ENCODE data around the gene MYO1D. TPM values are rescaled to one million over a fixed set of nuclear protein-coding genes. Genes with fewer than 3 reads are reported as not detected.
A peak's percentile ranks its signal among the peaks of the same experiment; 100 is the strongest.
"Not testable (repeated sequence)": the region's sequence is repeated elsewhere in the genome, so short reads cannot be mapped to it uniquely, and the experiment has no call there.

Gene MYO1D
- total and polyA plus RNA-seq, 8 donors: 22.0 to 92.8 (median 27.4) TPM

- no peak overlapping the region for H3K4me3 ChIP-seq
- ATAC-seq: peak; percentile 60
- H3K36me3 ChIP-seq: no peaks in the 10 kb centered on the region
- H3K27me3 ChIP-seq: no peaks in the 10 kb centered on the region
- H3K27ac ChIP-seq: no peak overlapping the region
- no peaks in the 10 kb centered on the region for H3K9me3 ChIP-seq
- DNase-seq: no peak
- no peak for TF ChIP-seq CTCF (IDR thresholded peaks at IDR 0.05)
- intact Hi-C loops (cut with DNase I): loop anchor here in 1 of 2 donors (10.0 kb wide), 1 partner anchor 92 kb away; no protein-coding TSS in a partner anchor
- H3K4me1 ChIP-seq: peaks cover 0 to 6% of the 10 kb centered on the region in 2 donors
These were observed 130.2 kb downstream of the MYO1D start for GRCh38 chr17:32746698-32747097.

- Histone ChIP-seq H3K4me3 (no peak overlapping the region), H3K36me3 (no peaks in the 10 kb centered on the region), H3K9me3 (no peaks in the 10 kb centered on the region), H3K4me1 (peaks cover 0 to 6% of the 10 kb centered on the region in 2 donors), H3K27ac (no peak overlapping the region), H3K27me3 (no peaks in the 10 kb centered on the region)
- DNase-seq (no peak), ATAC-seq (no peak)
- no peak for TF ChIP-seq CTCF (IDR thresholded peaks at IDR 0.05)
- intact Hi-C loops (cut with DNase I): loop anchor here in 1 of 2 donors (10.0 kb wide), 1 partner anchor 91 kb away; no protein-coding TSS in a partner anchor
These were observed 130.6 kb downstream of the MYO1D start for GRCh38 chr17:32746280-32746679.

GRCh38 chr17:32742681-32743538 is 134.0 kb downstream of the MYO1D start:
- no peaks in the 10 kb centered on the region for H3K9me3 ChIP-seq
- TF ChIP-seq CTCF (IDR thresholded peaks at IDR 0.05): no peak
- H3K27ac ChIP-seq: no peak overlapping the region
- H3K27me3 ChIP-seq: no peaks in the 10 kb centered on the region
- H3K4me1 ChIP-seq: peaks cover 0 to 6% of the 10 kb centered on the region in 2 donors
- no peaks in the 10 kb centered on the region for H3K36me3 ChIP-seq
- no peak for ATAC-seq
- DNase-seq: no peak
- H3K4me3 ChIP-seq: no peak overlapping the region
- intact Hi-C loops (cut with DNase I): loop anchor here in 1 of 2 donors (10.0 kb wide), 1 partner anchor 88 kb away; no protein-coding TSS in a partner anchor

- Histone ChIP-seq H3K36me3 (no peaks in the 10 kb centered on the region), H3K4me3 (no peak overlapping the region), H3K27me3 (no peaks in the 10 kb centered on the region), H3K9me3 (no peaks in the 10 kb centered on the region), H3K4me1 (peaks cover 0 to 6% of the 10 kb centered on the region in 2 donors), H3K27ac (no peak overlapping the region)
- intact Hi-C loops (cut with DNase I): loop anchor here in 1 of 2 donors (10.0 kb wide), 1 partner anchor 87 kb away; no protein-coding TSS in a partner anchor
- no peak for DNase-seq
- no peak for ATAC-seq
- TF ChIP-seq CTCF (IDR thresholded peaks at IDR 0.05): no peak
These were observed 135.5 kb downstream of the MYO1D start for GRCh38 chr17:32741381-32741780.

GRCh38 chr17:32739722-32740121 is 137.2 kb downstream of the MYO1D start:
- Histone ChIP-seq H3K4me1 (peaks cover 0 to 6% of the 10 kb centered on the region in 2 donors), H3K36me3 (no peaks in the 10 kb centered on the region), H3K4me3 (no peak overlapping the region), H3K27me3 (no peaks in the 10 kb centered on the region), H3K27ac (no peak overlapping the region), H3K9me3 (no peaks in the 10 kb centered on the region)
- intact Hi-C loops (cut with DNase I): loop anchor here in 1 of 2 donors (10.0 kb wide), 1 partner anchor 85 kb away; no protein-coding TSS in a partner anchor
- no peak for TF ChIP-seq CTCF (IDR thresholded peaks at IDR 0.05)
- DNase-seq: no peak
- no peak for ATAC-seq

GRCh38 chr17:32739151-32739550 is 137.8 kb downstream of the MYO1D start:
- intact Hi-C loops (cut with DNase I); H3K4me3 ChIP-seq; ATAC-seq; H3K9me3 ChIP-seq; H3K36me3 ChIP-seq; H3K27me3 ChIP-seq; DNase-seq; H3K4me1 ChIP-seq; H3K27ac ChIP-seq: not testable (repeated sequence)
